GM23248 (cell line): Measurements from ENCODE around the gene HSBP1L1.

ENCODE experiments used
- EZH2 ChIP-seq: fragments of 200-600 bp; sonication (generic); IDR thresholded peaks from 2 replicates; pipeline ENCODE4 v1.6.1; 2018; ENCODE audit warnings: antibody characterized with exemption, mild to moderate bottlenecking; ENCODE audit not compliant: insufficient read depth, poor library complexity, severe bottlenecking
- EZH2phosphoT487 ChIP-seq: fragments of 200-600 bp; sonication (generic); IDR thresholded peaks from 2 replicates; pipeline ENCODE4 v1.6.1; 2018; ENCODE audit warnings: antibody characterized with exemption, moderate library complexity, mild to moderate bottlenecking, low read depth; ENCODE audit not compliant: insufficient read depth

- no peak for TF ChIP-seq EZH2
- no peak for TF ChIP-seq EZH2phosphoT487
These were observed 20.2 kb upstream of the HSBP1L1 start for GRCh38 chr18:79944126-79944731.
